HCT116 (cell line): Measurements from ENCODE around the gene TEX264. TPM values are rescaled to one million over a fixed set of nuclear protein-coding genes. Genes with fewer than 3 reads are reported as not detected.

Source experiments
- CBX3 ChIP-seq: IDR thresholded peaks from 2 replicates; pipeline ENCODE4 v1.6.1; 2012; ENCODE audit warnings: low read depth
- ELF1 ChIP-seq: IDR thresholded peaks from 2 replicates; pipeline ENCODE4 v1.6.1; 2012; ENCODE audit warnings: low read depth, borderline replicate concordance
- REST ChIP-seq: IDR thresholded peaks from 2 replicates; pipeline ENCODE4 v1.6.1; 2012; ENCODE audit warnings: low read depth
- SRF ChIP-seq: IDR thresholded peaks from 2 replicates; pipeline ENCODE4 v1.6.1; 2012; ENCODE audit warnings: low read depth
- total RNA-seq: library from RNA; stranded (reverse); gene quantifications from one replicate; pipeline ENCODE4 v1.2.1, GENCODE V29; 2021; ENCODE audit not compliant: unreplicated experiment
- TF ChIP-seq, protein P1 (sequence below), 3 experiments: fragments of 200-600 bp in 1 of 3; sonication (generic) in 1 of 3; IDR thresholded peaks in 2 of 3; conservative IDR thresholded peaks in 1 of 3; 2 replicates each; pipeline ENCODE4 v1.5.1; 2012 to 2017; ENCODE audit warnings: low read depth in 2 of 3, low read length in 2 of 3, antibody characterized with exemption in 1 of 3, borderline replicate concordance in 1 of 3, control low read depth in 1 of 3, mild to moderate bottlenecking in 1 of 3, mixed read lengths in 1 of 3, mixed run types in 1 of 3, moderate library complexity in 1 of 3; ENCODE audit not compliant: insufficient read depth in 1 of 3
- TF ChIP-seq, protein P2 (sequence below): IDR thresholded peaks from 2 replicates; pipeline ENCODE4 v1.6.1; 2011; ENCODE audit warnings: mild to moderate bottlenecking, low read length, moderate library complexity; ENCODE audit not compliant: insufficient replicate concordance; ENCODE audit errors: extremely low read depth

Gene TEX264
- total RNA-seq, 1 experiment from 2014 or later: 36.0 TPM

GRCh38 chr3:51682526-51682925, 11.5 kb downstream of the TEX264 start (continued):
- TF ChIP-seq, protein P1, sequence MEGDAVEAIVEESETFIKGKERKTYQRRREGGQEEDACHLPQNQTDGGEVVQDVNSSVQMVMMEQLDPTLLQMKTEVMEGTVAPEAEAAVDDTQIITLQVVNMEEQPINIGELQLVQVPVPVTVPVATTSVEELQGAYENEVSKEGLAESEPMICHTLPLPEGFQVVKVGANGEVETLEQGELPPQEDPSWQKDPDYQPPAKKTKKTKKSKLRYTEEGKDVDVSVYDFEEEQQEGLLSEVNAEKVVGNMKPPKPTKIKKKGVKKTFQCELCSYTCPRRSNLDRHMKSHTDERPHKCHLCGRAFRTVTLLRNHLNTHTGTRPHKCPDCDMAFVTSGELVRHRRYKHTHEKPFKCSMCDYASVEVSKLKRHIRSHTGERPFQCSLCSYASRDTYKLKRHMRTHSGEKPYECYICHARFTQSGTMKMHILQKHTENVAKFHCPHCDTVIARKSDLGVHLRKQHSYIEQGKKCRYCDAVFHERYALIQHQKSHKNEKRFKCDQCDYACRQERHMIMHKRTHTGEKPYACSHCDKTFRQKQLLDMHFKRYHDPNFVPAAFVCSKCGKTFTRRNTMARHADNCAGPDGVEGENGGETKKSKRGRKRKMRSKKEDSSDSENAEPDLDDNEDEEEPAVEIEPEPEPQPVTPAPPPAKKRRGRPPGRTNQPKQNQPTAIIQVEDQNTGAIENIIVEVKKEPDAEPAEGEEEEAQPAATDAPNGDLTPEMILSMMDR (IDR thresholded peaks at IDR 0.05 in 2 of 3, conservative IDR thresholded peaks at IDR 0.05 in 1 of 3; ENCODE audit: borderline replicate concordance in 1 of 3, insufficient read depth in 1 of 3, low read depth in 2 of 3, low read length in 2 of 3): no peak
- TF ChIP-seq, protein P2, sequence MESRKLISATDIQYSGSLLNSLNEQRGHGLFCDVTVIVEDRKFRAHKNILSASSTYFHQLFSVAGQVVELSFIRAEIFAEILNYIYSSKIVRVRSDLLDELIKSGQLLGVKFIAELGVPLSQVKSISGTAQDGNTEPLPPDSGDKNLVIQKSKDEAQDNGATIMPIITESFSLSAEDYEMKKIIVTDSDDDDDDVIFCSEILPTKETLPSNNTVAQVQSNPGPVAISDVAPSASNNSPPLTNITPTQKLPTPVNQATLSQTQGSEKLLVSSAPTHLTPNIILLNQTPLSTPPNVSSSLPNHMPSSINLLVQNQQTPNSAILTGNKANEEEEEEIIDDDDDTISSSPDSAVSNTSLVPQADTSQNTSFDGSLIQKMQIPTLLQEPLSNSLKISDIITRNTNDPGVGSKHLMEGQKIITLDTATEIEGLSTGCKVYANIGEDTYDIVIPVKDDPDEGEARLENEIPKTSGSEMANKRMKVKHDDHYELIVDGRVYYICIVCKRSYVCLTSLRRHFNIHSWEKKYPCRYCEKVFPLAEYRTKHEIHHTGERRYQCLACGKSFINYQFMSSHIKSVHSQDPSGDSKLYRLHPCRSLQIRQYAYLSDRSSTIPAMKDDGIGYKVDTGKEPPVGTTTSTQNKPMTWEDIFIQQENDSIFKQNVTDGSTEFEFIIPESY: no peak
- TF ChIP-seq REST: no peak
- no peak for TF ChIP-seq CBX3
- no peak for TF ChIP-seq ELF1
- TF ChIP-seq SRF: no peak
